Small intestine (tissue), 7 donors: ENCODE data around the gene KIRREL1. TPM values are rescaled to one million over a fixed set of nuclear protein-coding genes. Genes with fewer than 3 reads are reported as not detected.

ENCODE experiments used
- DNase-seq, 2 donors: peaks; one replicate each; pipeline versions ENCODE4 v3.0.0 to v3.0.0-alpha.2; 2013
- FAIRE-seq: peaks from 2 replicates; lab custom pipeline; 2012; peaks lifted over from hg19 to GRCh38; lab: Jason Lieb, UNC
- H3K27ac ChIP-seq, 3 donors: one replicate each; pipeline ENCODE4 v1.5.1; 2013; ENCODE audit warnings: low read length in 2 of 3, mild to moderate bottlenecking in 2 of 3, control low read depth in 1 of 3, inconsistent platforms in 1 of 3, low read depth in 1 of 3, moderate library complexity in 1 of 3
- H3K27me3 ChIP-seq, 3 donors: one replicate each; pipeline ENCODE4 v1.6.1; 2013; ENCODE audit warnings: low read length in 3 of 3, inconsistent platforms in 1 of 3; ENCODE audit not compliant: control insufficient read depth in 3 of 3, insufficient read depth in 3 of 3
- H3K36me3 ChIP-seq, 3 donors: one replicate each; pipeline ENCODE4 v1.6.1; 2013; ENCODE audit warnings: low read length in 3 of 3, inconsistent platforms in 1 of 3, low read depth in 1 of 3, mild to moderate bottlenecking in 1 of 3, moderate library complexity in 1 of 3; ENCODE audit not compliant: control insufficient read depth in 3 of 3, insufficient read depth in 2 of 3
- H3K4me1 ChIP-seq, 3 donors: one replicate each; pipeline ENCODE4 v1.6.1; 2013; ENCODE audit warnings: low read length in 2 of 3, inconsistent platforms in 1 of 3, low read depth in 1 of 3, mild to moderate bottlenecking in 1 of 3, moderate library complexity in 1 of 3; ENCODE audit not compliant: control insufficient read depth in 3 of 3, insufficient read depth in 2 of 3
- H3K4me3 ChIP-seq, 3 donors: one replicate each; pipeline ENCODE4 v1.5.1; 2013; ENCODE audit warnings: low read length in 3 of 3, control low read depth in 1 of 3, inconsistent platforms in 1 of 3, low read depth in 1 of 3, mild to moderate bottlenecking in 1 of 3, moderate library complexity in 1 of 3
- H3K9me3 ChIP-seq, 2 donors: one replicate each; pipeline ENCODE4 v1.6.1; 2013; ENCODE audit warnings: low read depth in 1 of 2, low read length in 1 of 2; ENCODE audit not compliant: control insufficient read depth in 2 of 2, insufficient read depth in 1 of 2
- WGBS, 3 donors: extraction: QIAGEN DNeasy Blood & Tissue Kit; methylation state at CpG; one replicate each; pipeline ENCODE4 v1.1.7; 2013; 5-methylcytosine and 5-hydroxymethylcytosine counted together
- polyA plus RNA-seq, 4 donors: library from polyadenylated mRNA; stranded (reverse) in 3 of 4; unstranded in 1 of 4; fragments of 200-250 nt in 3 of 4; fragments of 120-200 nt in 1 of 4; gene quantifications; one replicate each; pipeline versions ENCODE4 v1.2.1 to v1.2.3, GENCODE V29; 2013
- donor health status: healthy with polysubstance abuse.
- donor health status: control.
- donor health status: control.
- donor health status: Bipolar disorder and iron deficiency.
- donor health status: healthy.

KIRREL1 gene
- polyA plus RNA-seq, 4 donors = 0.22 to 15.3 (median 4.9) TPM

DNA sequence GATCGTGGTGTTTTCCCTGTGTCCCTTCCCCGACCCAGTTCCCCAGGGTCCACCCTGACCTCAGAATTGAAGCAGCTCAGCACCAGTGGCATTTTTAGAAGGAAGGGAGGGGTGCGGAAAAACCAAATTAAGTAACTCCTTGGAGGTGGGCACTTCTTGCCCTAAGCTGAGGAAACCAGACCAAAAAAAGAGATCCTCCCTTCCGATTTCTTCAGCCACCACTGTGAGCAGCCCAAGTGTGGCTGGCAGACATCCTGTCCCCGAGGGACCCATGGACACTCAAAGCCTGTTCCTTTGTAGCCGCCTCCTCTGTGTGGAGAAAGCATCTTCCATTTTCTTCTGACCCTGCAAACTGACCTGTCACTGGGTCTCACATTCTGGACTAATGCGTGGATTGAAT is 31.3 kb downstream of the KIRREL1 start:
- peaks cover 0 to 13% (median 0%) of the 10 kb centered on the region in 3 donors for H3K36me3 ChIP-seq
- DNase-seq (no peak), FAIRE-seq (no peak)
- H3K4me3 ChIP-seq = no peak overlapping the region
- H3K27me3 ChIP-seq = no peaks in the 10 kb centered on the region
- H3K9me3 ChIP-seq = no peaks in the 10 kb centered on the region
- peaks cover 0 to 6% (median 6%) of the 10 kb centered on the region in 3 donors for H3K4me1 ChIP-seq
- 67 to 82% (median 80%) methylated on average over 7 of the region's 7 CpGs for WGBS, 3 donors
- H3K27ac ChIP-seq = peak overlapping the region in 1 of 3 donors; percentile 62

DNA sequence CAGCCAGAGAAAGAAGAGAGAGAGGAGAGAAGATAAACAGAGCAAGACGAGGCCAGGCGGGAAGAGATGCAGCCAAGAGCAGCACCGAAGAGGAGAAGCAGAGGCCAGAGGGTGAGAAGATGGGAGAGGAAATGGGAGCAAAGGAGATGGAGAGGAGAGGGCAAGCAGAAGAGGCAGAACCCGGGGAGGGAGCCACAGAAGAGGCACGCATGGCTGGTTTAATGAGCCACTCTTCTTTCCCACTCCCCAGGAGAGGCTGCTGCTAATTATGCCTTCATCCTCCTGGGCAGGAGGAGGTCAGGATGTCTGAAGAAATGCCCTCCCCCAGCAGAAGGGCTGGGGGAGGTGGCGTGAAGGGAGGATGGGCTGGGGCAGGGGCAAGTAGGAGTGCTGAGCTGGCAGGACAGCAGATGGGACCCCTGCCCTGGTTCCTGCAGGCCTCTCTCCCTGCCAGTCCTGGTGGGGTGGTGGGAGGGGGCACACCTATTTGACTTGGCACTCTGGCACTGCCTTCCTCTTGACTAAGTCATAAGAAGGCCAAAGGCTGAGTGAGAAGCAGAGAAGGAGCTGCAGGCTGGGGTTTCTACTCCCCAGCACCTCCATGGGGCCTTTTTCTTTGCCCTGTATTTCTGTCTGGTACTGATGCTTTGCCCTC is 32.3 kb downstream of the KIRREL1 start:
- Histone ChIP-seq H3K27ac (peak overlapping the region in 1 of 3 donors; percentile 62), H3K27me3 (no peaks in the 10 kb centered on the region), H3K36me3 (peaks cover 0 to 13% (median 0%) of the 10 kb centered on the region in 3 donors)

DNA sequence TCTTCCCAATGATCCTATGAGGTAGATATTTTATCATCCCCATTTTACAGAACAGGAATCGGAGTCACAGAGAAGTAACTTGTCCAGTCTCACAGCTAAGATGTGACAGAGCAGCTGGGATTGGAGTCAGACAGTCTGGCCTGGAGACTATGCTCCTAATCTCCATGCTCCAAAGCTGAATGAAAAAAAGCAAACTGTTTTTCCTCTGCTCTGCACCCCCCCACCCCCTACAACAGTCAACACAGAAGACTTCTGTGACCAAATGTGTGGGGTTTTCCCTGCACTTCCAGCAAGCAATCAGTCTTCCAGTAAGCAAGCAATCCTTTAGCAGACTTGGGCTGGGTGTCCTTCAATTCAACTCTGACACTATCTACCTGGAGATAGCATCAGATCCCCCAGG is 33.2 kb downstream of the KIRREL1 start:
- Histone ChIP-seq H3K27me3 (no peaks in the 10 kb centered on the region), H3K4me1 (peaks cover 0 to 4% (median 0%) of the 10 kb centered on the region in 3 donors), H3K4me3 (no peak overlapping the region), H3K9me3 (no peaks in the 10 kb centered on the region), H3K36me3 (peaks cover 0 to 20% (median 0%) of the 10 kb centered on the region in 3 donors), H3K27ac (no peak overlapping the region)
- FAIRE-seq (no peak), DNase-seq (no peak)
- 90 to 95% (median 90%) methylated on average over 1 of the region's 1 CpG for WGBS, 3 donors

More for the DNA sequence above, 32.3 kb downstream of the KIRREL1 start:
- Histone ChIP-seq H3K4me1 (peaks cover 0 to 6% (median 0%) of the 10 kb centered on the region in 3 donors), H3K4me3 (no peak overlapping the region), H3K9me3 (no peaks in the 10 kb centered on the region)
- no peak for FAIRE-seq
- no peak for DNase-seq
- 55 to 81% (median 77%) methylated on average over 6 of the region's 6 CpGs for WGBS, 3 donors

DNA sequence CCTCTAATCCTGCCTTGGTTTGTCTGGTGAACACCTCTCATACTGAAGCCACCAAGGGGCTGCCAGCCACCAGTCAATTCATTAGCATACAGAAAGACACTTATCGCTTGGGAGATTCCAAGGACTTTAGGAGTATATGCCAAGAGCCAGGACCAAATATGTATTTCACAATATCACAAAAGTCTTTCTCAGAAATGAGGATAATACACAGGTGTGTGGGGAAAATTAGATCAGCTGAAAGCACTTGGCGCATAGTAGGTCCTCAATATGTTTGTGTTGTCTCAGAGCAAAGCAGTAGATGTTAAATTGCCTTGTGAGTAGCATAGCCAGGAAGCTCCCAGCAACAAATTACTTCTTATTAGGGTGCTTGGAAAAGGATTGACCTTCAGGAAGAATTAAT is 34.1 kb downstream of the KIRREL1 start:
- no peak overlapping the region for H3K4me3 ChIP-seq
- no peaks in the 10 kb centered on the region for H3K4me1 ChIP-seq
- peaks cover 0 to 20% (median 0%) of the 10 kb centered on the region in 3 donors for H3K36me3 ChIP-seq
- no peaks in the 10 kb centered on the region for H3K9me3 ChIP-seq
- H3K27ac ChIP-seq = no peak overlapping the region
- DNase-seq (no peak), FAIRE-seq (no peak)
- no peaks in the 10 kb centered on the region for H3K27me3 ChIP-seq
- WGBS, 3 donors = 87 to 94% (median 89%) methylated on average over 2 of the region's 2 CpGs

DNA sequence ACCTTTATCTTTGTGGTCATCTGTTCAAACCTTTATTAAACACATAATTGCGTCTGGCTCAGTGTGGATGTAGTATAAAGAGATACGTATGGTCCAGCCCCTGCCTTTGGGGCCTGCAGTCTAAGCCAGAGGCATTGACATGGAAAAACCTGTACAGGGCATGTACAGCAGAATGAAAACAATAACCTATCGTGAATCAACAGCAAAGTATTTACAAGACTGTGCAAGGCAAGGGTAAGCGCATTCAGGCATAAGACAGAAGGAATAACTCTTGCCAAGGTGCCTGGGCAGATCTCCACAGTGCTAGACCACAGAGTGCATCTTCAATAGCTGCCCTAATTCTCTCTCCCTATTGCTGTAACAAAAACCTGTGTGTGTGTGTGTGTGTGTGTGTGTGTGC is 35.5 kb downstream of the KIRREL1 start:
- WGBS, 3 donors = 38 to 52% (median 40%) methylated on average over 4 of the region's 4 CpGs
- Histone ChIP-seq H3K27ac (no peak overlapping the region), H3K4me1 (no peaks in the 10 kb centered on the region), H3K4me3 (no peak overlapping the region), H3K36me3 (peaks cover 0 to 20% (median 0%) of the 10 kb centered on the region in 3 donors), H3K27me3 (no peaks in the 10 kb centered on the region), H3K9me3 (no peaks in the 10 kb centered on the region)
- FAIRE-seq = no peak
- DNase-seq = no peak

DNA sequence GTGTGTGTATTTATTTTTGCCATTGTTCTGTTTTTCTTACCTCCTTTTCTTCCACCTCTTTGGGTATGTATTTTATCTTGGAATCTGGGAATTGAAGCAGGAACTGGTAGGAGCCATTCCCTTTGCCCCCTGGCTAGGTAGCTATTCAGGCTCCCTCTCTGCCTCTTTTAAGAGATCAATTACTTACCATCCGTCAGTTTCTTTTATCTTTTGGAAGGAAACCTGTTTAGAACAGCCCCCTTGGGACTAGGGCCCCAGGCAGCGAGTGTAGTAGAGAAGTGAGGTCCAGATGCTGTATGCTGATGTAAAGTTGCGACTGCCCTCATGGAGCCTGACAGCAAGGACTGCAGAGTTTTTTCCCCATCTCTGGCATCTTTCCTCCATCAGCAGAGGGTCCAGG is 41.6 kb downstream of the KIRREL1 start:
- WGBS, 3 donors = 77 to 86% (median 86%) methylated on average over 3 of the region's 3 CpGs
- H3K4me1 ChIP-seq = no peaks in the 10 kb centered on the region
- H3K27me3 ChIP-seq = no peaks in the 10 kb centered on the region
- no peaks in the 10 kb centered on the region for H3K9me3 ChIP-seq
- H3K4me3 ChIP-seq = no peak overlapping the region
- no peak overlapping the region for H3K27ac ChIP-seq
- FAIRE-seq (no peak), DNase-seq (no peak)
- H3K36me3 ChIP-seq = peaks cover 0 to 16% (median 0%) of the 10 kb centered on the region in 3 donors

DNA sequence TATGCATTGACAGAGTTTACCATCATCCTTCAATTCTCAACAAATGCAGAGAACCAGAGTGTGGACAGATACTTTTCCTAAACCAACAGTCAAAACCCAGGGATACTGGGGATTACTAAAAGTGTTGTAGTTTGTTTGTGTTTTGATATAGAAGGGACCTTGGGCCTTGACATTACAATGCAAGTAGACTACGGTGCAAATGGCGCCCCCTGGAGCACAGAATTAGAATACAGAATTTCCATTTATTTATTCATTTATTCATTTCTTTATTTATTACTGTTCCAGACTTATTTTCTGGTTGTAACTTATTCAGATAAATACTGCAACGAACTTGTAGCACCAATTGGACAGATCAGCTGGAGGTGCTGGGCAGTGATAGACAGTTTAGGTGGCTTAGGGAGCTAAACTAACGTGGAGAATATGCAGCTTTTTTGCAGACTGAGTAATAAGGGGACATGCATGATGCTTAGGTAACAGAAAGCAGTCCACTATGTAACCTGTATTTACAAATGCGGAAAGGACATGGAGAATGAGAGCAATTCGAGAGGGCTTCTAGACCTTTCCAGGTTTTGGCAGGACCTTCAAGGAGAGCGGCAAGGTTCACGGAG is 42.6 kb downstream of the KIRREL1 start:
- no peak for FAIRE-seq

DNA sequence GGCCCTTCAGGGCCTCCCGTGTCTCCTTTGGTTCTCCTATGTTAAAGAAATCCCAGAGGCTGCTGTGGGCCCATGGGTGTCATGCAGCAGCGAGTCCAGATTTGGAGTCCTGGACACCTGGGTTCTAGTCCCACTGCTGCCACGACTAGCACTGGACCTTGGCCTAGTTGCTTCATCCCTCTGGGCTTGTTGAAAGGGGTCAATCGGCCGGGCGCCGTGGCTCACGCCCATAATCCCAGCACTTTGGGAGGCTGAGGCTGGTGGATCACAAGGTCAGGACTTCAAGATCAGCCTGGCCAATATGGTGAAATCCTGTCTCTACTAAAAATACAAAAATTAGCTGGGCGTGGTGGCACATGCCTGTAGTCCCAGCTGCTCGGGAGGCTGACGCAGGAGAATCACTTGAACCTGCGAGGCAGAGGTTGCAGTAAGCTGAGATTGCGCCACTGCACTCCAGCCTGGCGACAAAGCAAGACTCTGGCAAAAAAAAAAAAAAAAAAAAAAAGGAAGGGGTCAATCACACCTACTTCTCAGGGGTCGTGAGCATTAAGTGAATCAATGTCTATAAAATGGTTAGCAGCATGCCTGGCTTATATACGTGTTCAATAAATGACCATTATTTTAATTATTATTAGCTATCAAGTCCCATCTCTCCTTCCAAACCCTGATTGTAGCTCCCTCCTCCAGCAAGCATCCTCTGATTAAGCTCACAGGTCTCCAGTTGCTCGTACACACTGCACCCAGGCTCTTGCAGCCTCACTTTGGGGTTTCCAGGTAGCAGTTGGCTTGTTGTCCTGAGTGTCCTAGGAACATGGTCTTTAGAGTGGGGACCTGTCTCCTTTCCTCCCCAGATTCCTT is 43.8 kb downstream of the KIRREL1 start:
- DNase-seq = no peak
- Histone ChIP-seq H3K4me3 (no peak overlapping the region), H3K36me3 (peaks cover 0 to 9% (median 0%) of the 10 kb centered on the region in 3 donors), H3K4me1 (peaks cover 0 to 2% (median 0%) of the 10 kb centered on the region in 3 donors), H3K27ac (no peak overlapping the region), H3K9me3 (no peaks in the 10 kb centered on the region), H3K27me3 (no peaks in the 10 kb centered on the region)
- 78 to 86% (median 79%) methylated on average over 17 of the region's 17 CpGs for WGBS, 3 donors
- FAIRE-seq = no peak

More for the DNA sequence above, 42.6 kb downstream of the KIRREL1 start:
- Histone ChIP-seq H3K27ac (no peak overlapping the region), H3K4me1 (no peaks in the 10 kb centered on the region), H3K36me3 (peaks cover 0 to 14% (median 0%) of the 10 kb centered on the region in 3 donors), H3K4me3 (no peak overlapping the region), H3K9me3 (no peaks in the 10 kb centered on the region), H3K27me3 (no peaks in the 10 kb centered on the region)
- DNase-seq = peak; percentile 33 to 60
- 54 to 56% (median 55%) methylated on average over 8 of the region's 8 CpGs for WGBS, 3 donors
